Uterus (tissue), 2 donors: ENCODE results near the gene ZBTB20.

ENCODE experiments used
- CTCF ChIP-seq, 4 experiments: fragments of 200-600 bp in 2 of 4; fragments of 450-650 bp in 2 of 4; sonication (generic) in 2 of 4; IDR thresholded peaks; one replicate each; pipeline ENCODE4 v1.5.1; 2016 to 2019; ENCODE audit warnings: antibody characterized with exemption in 4 of 4, mild to moderate bottlenecking in 2 of 4, moderate library complexity in 1 of 4
- POLR2A ChIP-seq, 2 donors: fragments of 450-650 bp; IDR thresholded peaks; one replicate each; pipeline ENCODE4 v1.6.1; 2016; ENCODE audit warnings: antibody characterized with exemption in 2 of 2, mild to moderate bottlenecking in 1 of 2, moderate library complexity in 1 of 2

GRCh38 chr3:114953215-114953799, 193.8 kb downstream of the ZBTB20 start:
- TF ChIP-seq CTCF (IDR thresholded peaks at IDR 0.05) (no peak), POLR2A (IDR thresholded peaks at IDR 0.05) (no peak)
